Activated CD8-positive, alpha-beta T cell treated with anti-CD3 and anti-CD28 coated beads, Interleukin-2, amount 10 ng/mL, durations not matched to agents 7 days and 5 days (primary cell): ENCODE results near the gene CYP4F2. TPM values are rescaled to one million over a fixed set of nuclear protein-coding genes. Genes with fewer than 3 reads are reported as not detected.
A peak's percentile ranks its signal among the peaks of the same experiment; 100 is the strongest.
"Not testable (repeated sequence)": the region's sequence is repeated elsewhere in the genome, so short reads cannot be mapped to it uniquely, and the experiment has no call there.

Experiments used
- ATAC-seq: fragments of 150-1000 bp; cut with Tn5 transposase; one replicate; pipeline ENCODE4 v1.10.0; 2021; ENCODE audit warnings: moderate library complexity
- CTCF ChIA-PET: fragments of 350-600 bp; sonication (Branson Sonifier 250); formaldehyde crosslinking; loops from one replicate; lab custom pipeline; 2021; ENCODE audit warnings: antibody characterized with exemption; lab: Charles Lee
- POLR2A ChIA-PET: fragments of 350-600 bp; sonication (Branson Sonifier 250); formaldehyde crosslinking; loops from one replicate; lab custom pipeline; 2021; ENCODE audit warnings: antibody characterized with exemption; lab: Charles Lee
- DNase-seq: peaks from one replicate; pipeline ENCODE4 v3.0.0-alpha.2; 2020
- H3K27ac Mint-ChIP-seq: one replicate; pipeline ENCODE4 v1.8.0; 2021; ENCODE audit warnings: mild to moderate bottlenecking, mixed read lengths
- H3K27me3 Mint-ChIP-seq: one replicate; pipeline ENCODE4 v1.8.0; 2021; ENCODE audit warnings: low read depth, mixed read lengths
- H3K36me3 Mint-ChIP-seq: one replicate; pipeline ENCODE4 v1.8.0; 2021; ENCODE audit warnings: low read depth, mixed read lengths
- H3K4me1 Mint-ChIP-seq: one replicate; pipeline ENCODE4 v1.8.0; 2021; ENCODE audit warnings: low read depth, mixed read lengths
- H3K4me3 Mint-ChIP-seq: one replicate; pipeline ENCODE4 v1.8.0; 2021; ENCODE audit warnings: mild to moderate bottlenecking, mixed read lengths
- H3K9me3 Mint-ChIP-seq: one replicate; pipeline ENCODE4 v1.8.0; 2022; ENCODE audit warnings: mixed read lengths; ENCODE audit not compliant: insufficient read depth
- total RNA-seq, 2 experiments: library from RNA; stranded (reverse); gene quantifications; one replicate each; pipeline ENCODE4 v1.2.3, GENCODE V29; 2021

The CYP4F2 gene
- total RNA-seq, 2 experiments from 2014 or later, result not detected

GRCh38 chr19:15843203-15843893 is 54.5 kb downstream of the CYP4F2 start:
- peaks cover 49% of the 10 kb centered on the region for H3K4me1 Mint-ChIP-seq
- H3K36me3 Mint-ChIP-seq, result peaks cover 6% of the 10 kb centered on the region
- ChIA-PET POLR2A (interaction anchor here (0.6 kb wide), 1 partner anchor 363 kb away, joined by 3 read pairs; no protein-coding TSS in a partner anchor), CTCF (interaction anchor here (0.6 to 1.7 kb wide), 6 partner anchors 8 to 300 kb away, joined by 3 to 7 read pairs (median 3); partner anchors contain the start of gene HSH2D)
- ATAC-seq (no peak), DNase-seq (no peak)
- H3K27me3 Mint-ChIP-seq, result peaks cover 4% of the 10 kb centered on the region
- peak overlapping the region; percentile 77 for H3K27ac Mint-ChIP-seq
- no peaks in the 10 kb centered on the region for H3K9me3 Mint-ChIP-seq
- H3K4me3 Mint-ChIP-seq, result no peak overlapping the region

GRCh38 chr19:15841875-15842569 is 55.9 kb downstream of the CYP4F2 start:
- peaks cover 6% of the 10 kb centered on the region for H3K36me3 Mint-ChIP-seq
- H3K4me1 Mint-ChIP-seq, result peaks cover 59% of the 10 kb centered on the region
- DNase-seq (no peak), ATAC-seq (no peak)
- no peak overlapping the region for H3K4me3 Mint-ChIP-seq
- CTCF ChIA-PET, result interaction anchor here (1.0 kb wide), 1 partner anchor 30 kb away, joined by 4 read pairs; no protein-coding TSS in a partner anchor
- no peak overlapping the region for H3K27ac Mint-ChIP-seq
- POLR2A ChIA-PET, result no interaction called here
- H3K9me3 Mint-ChIP-seq, result no peaks in the 10 kb centered on the region
- H3K27me3 Mint-ChIP-seq, result peaks cover 2% of the 10 kb centered on the region

GRCh38 chr19:15840833-15841232 is 57.0 kb downstream of the CYP4F2 start:
- H3K27ac Mint-ChIP-seq, result no peak overlapping the region
- no peaks in the 10 kb centered on the region for H3K9me3 Mint-ChIP-seq
- ChIA-PET POLR2A (no interaction called here), CTCF (no interaction called here)
- ATAC-seq (no peak), DNase-seq (no peak)
- peaks cover 57% of the 10 kb centered on the region for H3K4me1 Mint-ChIP-seq
- no peaks in the 10 kb centered on the region for H3K27me3 Mint-ChIP-seq
- H3K36me3 Mint-ChIP-seq, result peaks cover 2% of the 10 kb centered on the region
- no peak overlapping the region for H3K4me3 Mint-ChIP-seq

GRCh38 chr19:15839888-15840287 is 58.0 kb downstream of the CYP4F2 start:
- H3K27me3 Mint-ChIP-seq, H3K36me3 Mint-ChIP-seq, ATAC-seq, H3K27ac Mint-ChIP-seq, H3K9me3 Mint-ChIP-seq, DNase-seq, CTCF ChIA-PET, H3K4me3 Mint-ChIP-seq, POLR2A ChIA-PET: not testable (repeated sequence)
- peaks cover 55% of the 10 kb centered on the region for H3K4me1 Mint-ChIP-seq

- peak overlapping the region; percentile 42 for H3K4me3 Mint-ChIP-seq
- POLR2A ChIA-PET, result interaction anchor here (0.7 kb wide), 1 partner anchor 1767 kb away, joined by 5 read pairs; no protein-coding TSS in a partner anchor
- CTCF ChIA-PET, result interaction anchor here (0.7 to 0.9 kb wide), 2 partner anchors 12 to 246 kb away, joined by 3 read pairs; no protein-coding TSS in a partner anchor
- no peak for DNase-seq
- H3K4me1 Mint-ChIP-seq, result peaks cover 42% of the 10 kb centered on the region
- peak overlapping the region; percentile 73 for H3K27ac Mint-ChIP-seq
- peaks cover 2% of the 10 kb centered on the region for H3K36me3 Mint-ChIP-seq
- ATAC-seq, result no peak
- H3K27me3 Mint-ChIP-seq, result no peaks in the 10 kb centered on the region
- H3K9me3 Mint-ChIP-seq, result no peaks in the 10 kb centered on the region
Observed at GRCh38 chr19:15838351-15838750, 59.5 kb downstream of the CYP4F2 start.

GRCh38 chr19:15837221-15837731 is 60.6 kb downstream of the CYP4F2 start:
- peak overlapping the region; percentile 84 for H3K4me3 Mint-ChIP-seq
- ATAC-seq, result peak; percentile 3
- CTCF ChIA-PET, result interaction anchor here (0.9 kb wide), 1 partner anchor 11 kb away, joined by 3 read pairs; no protein-coding TSS in a partner anchor
- peaks cover under 1% of the 10 kb centered on the region for H3K36me3 Mint-ChIP-seq
- no peak for DNase-seq
- H3K27me3 Mint-ChIP-seq, result no peaks in the 10 kb centered on the region
- no peaks in the 10 kb centered on the region for H3K9me3 Mint-ChIP-seq
- H3K4me1 Mint-ChIP-seq, result peaks cover 35% of the 10 kb centered on the region
- POLR2A ChIA-PET, result interaction anchor here (0.7 to 1.7 kb wide), 11 partner anchors 9 to 1147 kb away, joined by 3 to 16 read pairs (median 4); partner anchors contain the start of genes HSH2D, TPM4 and ZNF333
- peak overlapping the region; percentile 98 for H3K27ac Mint-ChIP-seq

- no peaks in the 10 kb centered on the region for H3K9me3 Mint-ChIP-seq
Observed at GRCh38 chr19:15836330-15837220, 61.3 kb downstream of the CYP4F2 start.

GRCh38 chr19:15835565-15836329 is 62.1 kb downstream of the CYP4F2 start:
- not testable (repeated sequence) for H3K36me3 Mint-ChIP-seq, H3K27me3 Mint-ChIP-seq, ATAC-seq, H3K9me3 Mint-ChIP-seq
- POLR2A ChIA-PET, result interaction anchor here (0.6 to 1.7 kb wide), 5 partner anchors 255 to 1146 kb away, joined by 3 to 16 read pairs (median 3); partner anchors contain the start of genes HSH2D and ZNF333
- Mint-ChIP-seq H3K4me3 (peak overlapping the region; percentile 84), H3K4me1 (peaks cover 29% of the 10 kb centered on the region), H3K27ac (peak overlapping the region; percentile 98)
- CTCF ChIA-PET, result interaction anchor here (1.0 kb wide), 1 partner anchor 8 kb away, joined by 3 read pairs; no protein-coding TSS in a partner anchor
- DNase-seq, result peak; percentile 73

More at GRCh38 chr19:15836330-15837220, 61.3 kb downstream of the CYP4F2 start:
- Mint-ChIP-seq H3K36me3 (no peaks in the 10 kb centered on the region), H3K27me3 (no peaks in the 10 kb centered on the region), H3K4me1 (peaks cover 29% of the 10 kb centered on the region), H3K4me3 (peak overlapping the region; percentile 84), H3K27ac (peak overlapping the region; percentile 98)
- ChIA-PET POLR2A (interaction anchor here (0.6 to 1.7 kb wide), 12 partner anchors 10 to 1147 kb away, joined by 3 to 16 read pairs (median 4); partner anchors contain the start of genes HSH2D, TPM4 and ZNF333), CTCF (no interaction called here)
- peak; percentile 95 for ATAC-seq
- peak; percentile 99 for DNase-seq

GRCh38 chr19:15834232-15834631 is 63.6 kb downstream of the CYP4F2 start:
- H3K4me1 Mint-ChIP-seq, result peaks cover 26% of the 10 kb centered on the region
- H3K9me3 Mint-ChIP-seq, POLR2A ChIA-PET, H3K4me3 Mint-ChIP-seq, H3K27ac Mint-ChIP-seq, H3K27me3 Mint-ChIP-seq, DNase-seq, H3K36me3 Mint-ChIP-seq, ATAC-seq: not testable (repeated sequence)
- CTCF ChIA-PET, result interaction anchor here (1.0 kb wide), 1 partner anchor 10 kb away, joined by 3 read pairs; no protein-coding TSS in a partner anchor

- H3K27ac Mint-ChIP-seq, result no peak overlapping the region
- ChIA-PET CTCF (no interaction called here), POLR2A (no interaction called here)
- H3K27me3 Mint-ChIP-seq, result peaks cover 3% of the 10 kb centered on the region
- H3K4me3 Mint-ChIP-seq, result no peak overlapping the region
- no peaks in the 10 kb centered on the region for H3K36me3 Mint-ChIP-seq
- no peaks in the 10 kb centered on the region for H3K9me3 Mint-ChIP-seq
- DNase-seq (no peak), ATAC-seq (no peak)
- H3K4me1 Mint-ChIP-seq, result peaks cover 10% of the 10 kb centered on the region
Observed at GRCh38 chr19:15831626-15832025, 66.2 kb downstream of the CYP4F2 start.
